GM19328 (cell line): ENCODE data around the gene SLC16A10.

ENCODE experiments used
- ATAC-seq: cut with Tn5 transposase; IDR thresholded peaks from one replicate; pipeline ENCODE4 v1.9.1; 2021; ENCODE audit warnings: mild to moderate bottlenecking, moderate library complexity; ENCODE audit not compliant: unreplicated experiment

SLC16A10 gene

DNA sequence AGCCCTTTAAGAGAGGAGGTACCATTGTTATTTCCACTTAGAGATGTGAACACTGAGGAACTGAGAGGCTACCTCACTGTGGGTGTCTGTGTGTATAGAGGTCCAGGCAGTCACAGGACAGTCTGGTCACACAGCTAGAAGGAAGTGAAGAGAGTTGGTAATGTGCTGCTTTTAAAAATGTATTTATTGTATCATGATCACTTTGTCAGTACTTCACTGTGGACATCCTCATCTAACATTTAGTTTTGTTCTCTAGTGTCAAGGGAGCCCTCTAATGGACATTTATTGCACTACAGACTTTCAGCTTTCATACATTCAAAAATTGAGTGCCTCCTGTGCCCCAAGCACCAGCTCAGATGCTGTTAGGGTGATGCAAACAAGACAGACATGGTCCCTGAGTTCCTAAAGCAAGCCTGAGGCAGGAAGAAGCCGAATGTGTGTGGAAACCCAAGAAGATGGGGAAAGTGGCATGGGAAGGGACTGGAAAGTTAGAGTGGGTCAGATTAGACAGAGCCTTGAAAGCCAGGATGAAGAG lies 123.0 kb downstream of the SLC16A10 start:
- peak; percentile 51 for ATAC-seq

DNA sequence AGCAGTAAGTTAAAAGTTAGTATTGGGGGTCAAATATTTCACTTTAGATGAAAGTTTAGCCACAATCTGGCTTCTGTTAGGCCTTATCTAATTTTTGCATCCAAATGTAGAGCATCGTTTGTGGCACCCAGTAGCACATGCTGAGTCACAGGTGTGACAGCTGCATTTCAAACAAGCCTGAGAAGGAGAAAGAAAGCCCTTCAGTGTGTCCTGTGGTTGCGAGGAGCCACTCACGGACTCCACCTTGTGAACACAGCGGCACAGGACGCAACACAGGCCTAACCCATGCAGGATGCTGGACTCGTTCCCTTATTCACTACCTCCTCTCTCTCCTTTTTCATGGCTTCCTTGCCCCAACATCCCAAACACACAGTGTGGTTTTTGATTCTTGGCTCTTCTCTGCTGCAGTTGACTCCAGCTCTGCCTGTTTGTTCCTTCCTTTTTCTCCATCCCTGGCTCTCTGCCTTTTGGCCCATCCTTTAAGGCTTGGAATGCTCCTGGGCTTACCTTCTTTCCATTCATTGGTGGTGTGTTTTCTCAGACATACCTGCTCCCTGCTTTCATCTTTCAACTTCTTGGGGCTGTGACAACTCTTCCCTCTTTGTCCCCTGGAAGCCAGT lies 124.2 kb downstream of the SLC16A10 start:
- ATAC-seq = no peak

DNA sequence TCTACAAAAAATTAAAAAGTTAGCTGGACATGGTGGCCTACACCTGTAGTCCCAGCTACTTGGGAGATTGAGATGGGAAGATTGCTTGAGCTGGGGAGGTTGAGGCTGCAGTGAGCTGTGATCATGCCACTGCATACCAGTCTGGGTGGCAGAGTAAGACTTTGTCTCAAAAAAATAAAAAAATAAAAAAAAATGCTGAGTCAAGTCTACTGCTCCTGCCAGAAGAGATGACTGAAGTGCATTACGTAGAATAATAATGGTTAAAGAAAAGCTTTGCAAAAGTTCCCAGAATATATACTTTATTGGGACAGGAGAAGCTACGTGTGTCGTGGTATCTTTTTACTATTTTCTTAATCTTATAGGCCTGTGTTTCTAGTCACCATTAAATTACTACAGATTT lies 125.3 kb downstream of the SLC16A10 start:
- no peak for ATAC-seq

DNA sequence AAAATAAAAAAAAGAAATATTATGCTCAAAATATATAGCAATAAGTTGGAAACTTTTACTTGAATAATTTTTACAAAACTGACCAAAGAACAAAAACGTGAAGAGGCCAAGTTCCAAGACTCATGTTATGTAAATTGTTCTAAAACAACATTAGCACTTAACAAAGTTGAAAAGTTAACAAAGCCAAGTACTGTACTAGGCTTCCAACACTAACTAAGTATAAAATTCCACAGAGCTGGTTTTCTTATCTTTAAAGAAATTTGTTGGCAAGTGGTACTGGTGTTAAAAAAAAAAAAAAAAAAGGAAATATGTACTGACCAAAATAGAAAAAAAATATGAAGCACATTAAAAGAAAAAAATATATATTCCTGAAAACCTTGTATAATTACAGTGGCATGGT lies 127.8 kb downstream of the SLC16A10 start:
- ATAC-seq = no peak

DNA sequence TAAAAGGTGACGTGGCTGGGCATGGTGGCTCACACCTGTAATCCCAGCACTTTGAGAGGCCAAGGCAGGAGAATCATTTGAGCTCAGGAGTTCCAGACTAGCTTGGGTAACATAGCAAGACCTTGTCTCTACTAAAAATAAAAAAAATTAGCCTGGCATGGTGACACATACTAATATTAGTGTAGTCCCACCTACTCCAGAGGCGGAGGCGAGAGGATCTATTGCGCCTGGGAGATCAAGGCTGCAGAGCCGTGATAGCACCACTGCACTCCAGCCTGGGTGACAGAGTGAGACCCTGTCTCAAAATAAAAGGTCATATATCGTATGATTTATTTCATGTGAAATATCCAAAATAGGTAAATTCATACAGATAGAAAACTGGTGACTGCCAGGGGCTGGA lies 132.5 kb downstream of the SLC16A10 start:
- no peak for ATAC-seq

DNA sequence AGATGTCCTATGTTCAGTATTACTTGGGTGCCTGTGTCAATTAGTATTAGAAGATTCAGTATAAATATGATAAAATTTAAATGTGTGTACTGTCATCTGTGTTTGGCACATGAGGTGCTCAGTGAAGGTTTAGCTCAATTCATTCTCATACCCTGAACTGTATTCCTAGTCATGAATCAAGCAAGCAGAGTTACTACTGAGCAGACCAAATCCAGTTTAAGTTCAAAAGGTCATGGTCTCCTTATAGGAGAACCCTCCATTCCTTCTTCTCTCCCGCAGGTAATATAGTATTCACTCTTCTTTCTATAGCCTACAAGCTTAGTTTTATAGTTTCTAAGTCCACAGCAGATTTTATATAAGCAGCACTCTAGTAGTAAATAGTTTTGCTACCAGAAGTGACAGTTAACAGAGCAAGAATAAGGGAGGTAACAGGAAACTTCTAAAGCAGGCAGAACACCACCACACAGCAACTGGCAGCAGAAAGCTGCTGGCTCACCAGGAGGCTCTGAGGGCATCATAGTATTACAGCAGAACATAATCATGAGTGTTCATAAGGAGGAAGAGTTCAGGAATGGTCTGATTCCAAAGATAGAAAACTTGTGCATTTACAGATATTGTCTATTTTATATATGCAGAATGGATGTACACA lies 133.2 kb downstream of the SLC16A10 start:
- no peak for ATAC-seq

DNA sequence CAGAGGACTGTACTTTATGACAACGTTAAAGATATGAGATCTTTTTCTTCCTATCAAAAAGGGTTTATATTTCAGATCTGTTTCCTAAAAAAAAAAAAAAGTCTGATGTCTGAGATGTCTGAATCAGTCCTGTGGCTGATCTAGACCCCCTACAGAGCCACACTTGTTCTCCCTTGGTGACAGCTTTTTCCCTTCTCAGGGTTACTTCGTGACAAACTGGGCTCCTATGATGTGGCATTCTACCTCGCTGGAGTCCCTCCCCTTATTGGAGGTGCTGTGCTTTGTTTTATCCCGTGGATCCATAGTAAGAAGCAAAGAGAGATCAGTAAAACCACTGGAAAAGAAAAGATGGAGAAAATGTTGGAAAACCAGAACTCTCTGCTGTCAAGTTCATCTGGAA lies 134.5 kb downstream of the SLC16A10 start:
- ATAC-seq = no peak

DNA sequence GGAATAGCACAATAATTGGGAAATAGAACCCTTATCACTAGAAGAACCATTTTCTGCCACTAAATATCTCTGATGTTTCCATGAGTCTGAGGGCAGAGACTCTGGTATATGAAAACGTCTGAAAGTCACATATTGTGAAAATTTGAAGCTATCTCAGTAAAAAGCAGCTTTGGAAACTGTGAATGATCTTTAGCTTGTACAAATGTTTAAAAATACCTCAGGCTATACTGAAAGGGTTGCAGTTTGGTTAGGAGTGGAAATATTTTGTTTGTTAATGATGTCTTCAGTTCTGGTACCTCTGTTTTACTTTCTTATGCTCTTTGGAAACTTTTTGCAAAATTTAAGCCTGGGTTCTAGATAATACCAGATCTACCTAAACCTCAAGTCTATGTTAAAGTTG lies 135.0 kb downstream of the SLC16A10 start:
- ATAC-seq = no peak

DNA sequence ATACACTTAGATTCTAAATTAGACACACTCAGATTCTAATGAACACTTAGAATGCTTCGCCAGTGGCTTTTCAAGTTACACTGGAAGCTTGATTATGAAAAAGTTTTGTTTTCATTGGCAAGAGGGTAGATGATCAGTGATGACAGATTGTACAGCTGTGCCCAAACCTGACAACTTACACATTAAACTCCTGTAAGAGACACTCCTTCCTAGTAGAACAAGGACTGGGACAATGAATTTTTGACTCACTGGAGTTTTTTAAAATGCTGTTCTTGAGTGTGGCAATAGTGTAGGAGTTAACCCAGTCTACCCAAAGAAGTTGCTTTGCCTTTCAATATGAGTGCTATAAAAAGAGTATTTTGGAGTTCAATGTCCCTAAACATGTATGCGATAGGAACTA lies 140.8 kb downstream of the SLC16A10 start:
- no peak for ATAC-seq

DNA sequence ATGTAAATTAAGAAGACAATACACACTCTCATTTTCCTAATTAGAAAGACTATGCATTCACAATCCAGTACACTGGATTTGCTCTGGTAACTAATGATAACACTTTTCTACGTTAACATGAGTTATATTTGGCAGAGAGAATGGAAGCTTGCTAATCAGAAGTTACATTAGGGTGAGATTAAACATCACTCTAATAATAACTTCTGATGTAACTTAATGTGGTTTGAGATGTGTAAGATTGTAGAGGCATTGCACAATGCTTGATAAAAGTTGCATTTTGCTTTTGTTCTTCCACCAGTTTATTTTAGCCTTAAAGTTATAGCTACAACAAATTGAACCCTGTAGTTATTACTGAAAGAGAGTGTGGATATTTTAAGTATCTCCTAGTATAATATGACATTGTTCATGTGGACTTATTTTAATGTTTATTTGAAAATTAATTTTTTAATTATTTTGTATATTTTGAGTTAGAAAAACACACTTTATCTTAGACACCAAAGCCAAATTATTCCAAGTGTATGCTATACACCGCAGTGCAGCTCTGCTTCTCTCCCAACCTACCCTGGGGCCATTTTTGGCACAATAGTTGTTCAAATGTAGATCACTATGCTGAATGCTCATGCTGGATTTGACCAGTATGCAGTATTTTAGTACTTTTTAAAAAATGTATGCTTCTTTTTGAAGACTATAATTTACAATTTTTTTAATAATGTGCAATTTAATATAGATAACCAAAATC lies 143.2 kb downstream of the SLC16A10 start:
- ATAC-seq = no peak

DNA sequence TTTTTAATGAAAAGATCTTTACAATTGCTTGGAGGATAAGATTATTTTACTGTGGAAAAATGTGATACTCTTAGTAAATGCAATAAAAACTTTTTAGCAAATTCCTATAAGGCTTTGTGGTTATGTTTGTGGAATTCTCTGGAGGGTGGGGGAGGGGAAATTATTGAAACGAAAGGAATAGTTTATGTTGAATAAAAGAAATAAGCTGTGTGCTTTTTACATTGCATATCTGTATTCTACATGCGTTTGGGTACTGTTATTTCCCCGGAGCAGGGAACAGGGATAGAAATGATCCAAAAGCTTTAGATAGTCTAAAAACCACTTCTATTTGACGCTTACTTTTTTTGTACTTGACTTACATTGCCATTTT lies 143.8 kb downstream of the SLC16A10 start:
- no peak for ATAC-seq

DNA sequence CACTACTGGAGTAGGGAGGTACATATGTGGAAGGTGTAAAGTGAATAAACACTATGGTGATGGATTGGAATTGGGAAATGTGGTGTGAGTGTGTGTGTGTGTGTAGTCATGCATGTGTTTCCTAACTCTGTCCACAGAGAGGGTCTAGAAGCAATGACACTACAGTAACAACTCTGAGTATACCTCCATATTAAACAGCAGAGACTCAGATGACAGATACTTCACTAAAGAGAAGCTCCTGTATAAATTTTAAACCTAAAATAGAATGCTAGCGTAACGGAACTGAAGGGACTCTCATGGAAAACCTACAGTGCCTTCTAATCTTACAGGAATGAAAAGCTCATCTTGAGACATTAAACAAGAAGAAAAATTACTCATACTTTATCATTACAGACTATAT lies 150.5 kb downstream of the SLC16A10 start:
- no peak for ATAC-seq

DNA sequence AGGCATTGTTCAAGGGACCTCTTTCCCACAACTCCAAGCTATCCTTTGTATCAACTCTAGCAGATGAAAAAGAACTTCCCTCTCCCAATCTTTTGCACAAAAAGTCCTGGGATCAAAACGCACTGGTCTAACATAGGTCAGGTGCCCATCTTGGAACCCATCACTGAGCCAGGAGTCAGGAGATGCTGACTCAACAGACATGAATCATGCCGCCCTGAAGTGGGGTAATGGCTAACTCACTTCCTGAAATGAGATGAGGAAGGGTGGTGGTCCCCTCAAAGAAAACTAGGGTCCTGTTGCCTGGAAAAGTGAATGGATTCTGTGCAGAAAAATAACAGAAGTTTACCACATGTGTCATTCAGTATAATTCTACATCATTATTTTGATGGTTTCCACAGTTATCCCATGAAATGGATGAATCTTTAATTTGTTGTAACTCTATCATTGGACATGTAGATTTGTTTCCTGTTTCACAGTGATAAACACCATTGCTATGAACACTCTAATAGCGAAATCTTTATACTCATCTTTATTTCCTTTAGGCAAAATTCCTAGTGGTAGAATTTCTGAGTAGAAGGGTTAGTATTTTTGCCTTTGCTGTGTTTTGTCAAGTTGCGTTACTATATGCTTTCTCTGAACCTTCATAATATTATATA lies 151.3 kb downstream of the SLC16A10 start:
- no peak for ATAC-seq

DNA sequence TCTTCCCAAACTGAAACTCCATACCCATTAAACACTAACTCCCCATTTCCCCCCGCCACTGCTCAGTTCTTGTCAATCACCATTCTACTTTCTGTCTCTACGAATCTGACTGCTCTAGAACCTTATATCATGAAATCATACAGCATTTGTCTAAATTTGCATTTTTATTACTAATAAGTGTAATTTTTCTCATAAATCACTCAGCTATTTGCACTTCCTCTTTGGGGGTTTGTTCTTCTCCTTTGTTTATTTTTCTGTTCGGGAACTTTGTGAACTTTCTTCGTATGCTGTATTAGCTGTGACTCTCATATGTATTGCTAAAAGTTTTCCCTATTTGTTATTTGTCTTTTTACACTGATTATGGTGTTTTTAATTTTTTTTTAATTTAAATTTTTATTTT lies 152.2 kb downstream of the SLC16A10 start:
- ATAC-seq = no peak

DNA sequence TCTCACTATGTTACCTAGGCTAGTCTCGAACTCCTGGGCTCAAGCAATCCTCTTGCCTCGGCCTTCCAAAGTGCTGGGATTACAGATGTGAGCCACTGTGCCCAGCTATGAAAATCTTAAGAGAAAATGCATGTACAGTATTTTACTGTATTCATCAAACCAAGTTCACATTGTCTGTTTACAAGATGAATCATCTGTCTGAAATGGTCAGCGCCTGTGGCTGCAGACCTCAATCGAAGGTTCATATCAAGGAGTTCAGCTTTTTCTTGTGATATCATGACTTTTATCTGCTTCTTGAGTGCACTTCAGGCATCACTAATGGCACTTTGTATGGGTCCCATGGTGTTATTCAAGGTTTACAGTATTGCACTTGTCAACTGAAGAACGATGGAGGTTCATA lies 155.1 kb downstream of the SLC16A10 start:
- ATAC-seq = no peak

DNA sequence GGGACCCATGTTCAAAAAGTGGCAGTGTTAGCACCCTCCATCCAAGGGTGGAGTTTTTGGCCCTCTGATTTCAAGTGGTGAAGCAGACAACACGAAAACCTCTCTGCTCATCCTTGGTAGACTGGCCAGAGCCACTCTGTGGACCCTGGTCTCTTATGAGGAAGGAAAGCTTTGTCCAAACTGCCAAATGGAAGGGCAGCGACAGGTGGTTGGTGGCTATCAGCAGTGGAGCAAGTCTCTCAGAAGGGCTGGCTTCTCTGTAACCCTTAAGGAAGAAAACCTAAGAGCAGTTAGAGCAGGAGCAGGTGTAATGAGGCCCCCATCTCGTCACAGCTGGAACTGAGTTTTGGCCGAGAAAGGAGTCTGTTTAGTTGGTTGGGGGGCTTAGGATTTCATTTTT lies 155.8 kb downstream of the SLC16A10 start:
- no peak for ATAC-seq

DNA sequence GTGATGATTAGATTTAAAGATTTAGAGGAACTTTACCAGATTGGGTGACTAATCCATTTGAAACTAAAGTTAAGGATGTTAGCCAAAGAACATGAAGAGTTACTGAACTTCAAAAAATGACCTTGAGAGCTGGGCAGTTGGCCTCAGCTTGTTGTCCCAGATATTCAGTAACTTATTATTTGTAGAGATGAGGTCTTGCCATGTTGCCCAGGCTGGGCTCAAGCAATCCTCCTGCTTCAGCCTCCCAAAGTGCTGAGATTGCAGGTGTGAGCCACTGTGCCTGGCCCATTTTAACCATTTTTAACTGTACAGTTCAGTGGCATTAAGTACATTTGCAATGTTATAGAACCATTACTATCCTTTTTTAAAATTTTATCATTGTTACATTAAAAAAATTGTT lies 161.5 kb downstream of the SLC16A10 start:
- ATAC-seq = no peak

DNA sequence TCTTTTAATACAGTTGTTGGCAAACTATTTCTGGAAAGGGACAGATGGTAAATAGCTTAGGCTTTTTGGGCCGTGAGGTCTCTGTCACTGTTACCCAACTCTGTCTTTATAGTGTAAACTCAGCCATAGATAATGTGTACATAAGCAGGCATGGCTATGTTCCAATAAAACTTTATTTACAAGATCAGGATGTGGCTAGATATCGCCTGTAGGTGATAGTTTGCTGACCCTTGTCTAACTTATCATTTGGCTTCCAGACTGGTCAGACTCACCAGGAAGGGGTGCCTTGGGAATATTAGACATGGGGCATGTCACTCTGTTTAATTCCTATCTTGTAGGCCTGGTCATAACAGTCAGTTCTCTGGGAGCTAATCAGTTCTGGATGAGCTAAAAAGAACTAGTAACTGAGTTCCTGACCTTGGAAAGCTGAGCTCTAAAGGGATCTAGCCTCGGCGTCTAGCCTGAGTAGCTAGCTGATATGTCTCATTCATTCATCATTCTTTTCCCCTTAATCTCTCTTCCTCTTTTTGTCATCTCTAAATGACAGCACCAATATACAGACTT lies 163.6 kb downstream of the SLC16A10 start:
- ATAC-seq = no peak

DNA sequence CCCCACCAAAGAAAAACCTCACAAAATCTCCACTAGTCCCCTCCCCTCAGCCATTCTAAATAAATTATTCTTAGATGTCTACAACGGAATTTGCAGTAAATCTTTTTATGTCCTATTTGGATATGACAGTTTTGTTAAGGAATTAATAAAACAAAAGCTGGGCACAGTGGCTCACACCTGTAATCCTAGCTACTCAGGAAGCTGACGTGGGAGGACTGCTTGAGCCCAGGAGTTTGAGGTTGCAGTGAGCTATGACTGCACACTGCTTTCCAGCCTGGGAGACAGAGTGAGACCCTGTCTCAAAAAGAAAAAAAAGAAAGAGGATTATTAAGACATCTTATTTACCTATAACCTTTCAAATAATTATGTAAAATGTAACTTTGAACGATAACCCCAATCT lies 165.4 kb downstream of the SLC16A10 start:
- no peak for ATAC-seq

DNA sequence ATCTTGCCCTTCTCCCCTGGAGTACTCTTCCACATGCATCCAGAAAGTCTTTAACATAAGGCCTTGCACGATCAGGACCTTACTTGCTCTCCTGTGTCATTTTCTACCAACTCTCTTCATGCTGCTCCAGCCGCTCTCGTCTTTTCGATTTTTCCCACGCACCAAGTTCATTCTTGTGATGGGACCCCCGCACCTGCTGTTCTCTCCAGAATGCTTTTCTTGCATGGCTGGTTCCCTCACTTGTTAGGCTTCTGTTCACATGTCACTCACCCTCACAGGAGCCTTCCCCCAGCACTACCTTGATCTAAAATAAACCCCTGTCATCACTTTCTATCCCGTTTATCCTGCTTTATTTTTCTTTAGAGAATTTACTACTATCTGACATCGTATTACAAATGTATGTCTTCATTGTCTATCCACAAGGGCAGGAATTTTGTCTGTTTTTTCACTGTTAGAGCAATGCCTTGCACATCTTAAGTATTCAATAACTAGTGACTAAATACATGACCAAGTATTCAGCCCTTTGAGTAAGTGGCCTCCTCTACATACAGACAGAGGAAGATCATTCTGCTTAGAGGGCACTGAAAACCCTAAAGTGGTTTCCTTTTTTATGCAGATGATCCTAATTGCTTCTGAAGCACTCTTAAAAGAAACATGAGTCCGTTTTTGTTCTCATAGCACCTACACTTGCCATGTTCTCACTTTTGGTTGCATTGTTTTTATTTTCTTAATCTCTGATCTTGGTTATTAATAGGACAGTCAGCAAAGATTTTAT lies 166.9 kb downstream of the SLC16A10 start:
- no peak for ATAC-seq

DNA sequence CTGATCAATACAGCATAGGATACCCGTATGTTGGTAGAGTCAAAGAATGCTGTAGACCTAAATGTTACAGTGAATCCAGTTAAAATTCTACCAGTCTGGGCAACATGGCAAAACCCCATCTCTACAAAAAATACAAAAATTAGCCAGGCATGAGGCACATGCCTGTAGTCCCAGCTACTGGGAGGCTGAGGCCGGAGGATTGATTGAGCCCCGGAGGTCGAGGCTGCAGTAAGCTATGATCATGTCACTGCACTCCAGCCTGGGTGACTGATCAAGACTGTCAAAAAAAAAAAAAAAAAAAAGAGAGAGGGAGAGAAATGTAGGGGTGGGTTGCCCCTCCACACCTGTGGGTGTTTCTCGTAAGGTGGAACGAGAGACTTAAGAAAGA lies 167.5 kb downstream of the SLC16A10 start:
- no peak for ATAC-seq
